K562 (cell line): Measurements from ENCODE around the gene LXN. TPM values are rescaled to one million over a fixed set of nuclear protein-coding genes. Genes with fewer than 3 reads are reported as not detected.
A peak's percentile ranks its signal among the peaks of the same experiment; 100 is the strongest.

ENCODE experiments used
- ARID1B ChIP-seq: fragments of 450-650 bp; IDR thresholded peaks from 2 replicates; pipeline ENCODE4 v1.6.1; 2016; ENCODE audit warnings: antibody characterized with exemption, mild to moderate bottlenecking, inconsistent platforms
- ERF ChIP-seq: fragments of 450-650 bp; formaldehyde crosslinking; IDR thresholded peaks from 2 replicates; pipeline ENCODE4 v1.4.0; 2020; ENCODE audit warnings: mild to moderate bottlenecking, mixed read lengths
- FUS ChIP-seq: fragments of 200-400 bp; formaldehyde crosslinking; optimal IDR thresholded peaks from 2 replicates; pipeline ENCODE3; 2017; ENCODE audit warnings: low read depth, low read length
- HEY1 ChIP-seq: fragments of 250-450 bp; sonication (Bioruptor Pico); IDR thresholded peaks from 2 replicates; pipeline ENCODE4 v1.5.0; 2020; ENCODE audit warnings: mild to moderate bottlenecking, moderate library complexity, borderline replicate concordance
- HMGXB4 ChIP-seq: sonication (generic); formaldehyde crosslinking; IDR thresholded peaks from 2 replicates; pipeline ENCODE4 v1.8.1; 2023; ENCODE audit warnings: mild to moderate bottlenecking, missing genetic modification reagents
- HSF4 ChIP-seq: fragments of 250-450 bp; sonication (Bioruptor Pico); IDR thresholded peaks from 2 replicates; pipeline ENCODE4 v2.1.2; 2022; ENCODE audit warnings: mild to moderate bottlenecking, moderate library complexity, borderline replicate concordance
- NR2C1 ChIP-seq, 2 experiments: fragments of 450-650 bp; IDR thresholded peaks; 2 replicates each; pipeline ENCODE4 v1.6.1; 2017; ENCODE audit warnings: mild to moderate bottlenecking in 2 of 2, antibody characterized with exemption in 1 of 2, inconsistent platforms in 1 of 2, missing compliant biosample characterization in 1 of 2, missing genetic modification characterization in 1 of 2
- SMARCA4 ChIP-seq: fragments of 450-650 bp; IDR thresholded peaks from 2 replicates; pipeline ENCODE4 v1.6.1; 2016
- SRSF9 ChIP-seq: fragments of 200-400 bp; formaldehyde crosslinking; IDR thresholded peaks from 2 replicates; pipeline ENCODE4 v1.6.1; 2017; ENCODE audit warnings: low read depth, low read length, borderline replicate concordance
- ZBTB17 ChIP-seq: fragments of 450-650 bp; formaldehyde crosslinking; IDR thresholded peaks from 2 replicates; pipeline ENCODE4 v1.4.0; 2020; ENCODE audit warnings: mild to moderate bottlenecking
- ZKSCAN8 ChIP-seq: fragments of 200-800 bp; sonication (Bioruptor generic); IDR thresholded peaks from 2 replicates; pipeline ENCODE4 v1.6.1; 2016; ENCODE audit warnings: missing genetic modification characterization, missing compliant biosample characterization
- ZNF175 ChIP-seq: fragments of 200-800 bp; sonication (Bioruptor generic); IDR thresholded peaks from 2 replicates; pipeline ENCODE4 v1.6.1; 2016; ENCODE audit warnings: low read depth, mild to moderate bottlenecking, missing genetic modification characterization, missing compliant biosample characterization
- ZNF384 ChIP-seq: IDR thresholded peaks from 2 replicates; pipeline ENCODE4 v1.6.1; 2012; ENCODE audit warnings: low read depth, low read length, improper control_type of control experiment
- ZNF583 ChIP-seq: fragments of 250-450 bp; sonication (Bioruptor Pico); IDR thresholded peaks from 2 replicates; pipeline ENCODE4 v1.4.0; 2020
- polyA plus RNA-seq, 8 experiments: library from polyadenylated mRNA; depleted of rRNA in 4 of 8; stranded (reverse) in 5 of 8; unstranded in 3 of 8; fragments of >200 nt; fragmentation: Nextera tagmentation in 2 of 8; fragmentation: Illumina TruSeq in 1 of 8; extraction: Ambion mirVana in 2 of 8; extraction: Trizol in 1 of 8; gene quantifications; 2 replicates each; pipeline versions ENCODE4 v1.2.1 to v1.2.3, GENCODE V29; 2011 to 2014; ENCODE audit warnings: inconsistent platforms in 1 of 8, missing spikeins in 1 of 8
- total RNA-seq, 7 experiments: library from RNA; depleted of rRNA in 6 of 7; stranded (reverse); fragments of >200 nt in 6 of 7; fragmentation: Illumina TruSeq in 2 of 7; extraction: Trizol in 2 of 7; gene quantifications; 2 replicates each; pipeline versions ENCODE4 v1.2.1 to v1.2.3, GENCODE V29; 2011 to 2021; ENCODE audit warnings: low replicate concordance in 1 of 7
- TF ChIP-seq, protein P1 (sequence below): fragments of 450-650 bp; formaldehyde crosslinking; IDR thresholded peaks from 2 replicates; pipeline ENCODE4 v1.4.0; 2020; ENCODE audit warnings: mild to moderate bottlenecking

The LXN gene
- total and polyA plus RNA-seq, 9 of the 15 experiments (the other 6 are each of a cell fraction or from before 2014, with no cell fraction given): 0.08 to 0.13 TPM; not detected in 7

DNA sequence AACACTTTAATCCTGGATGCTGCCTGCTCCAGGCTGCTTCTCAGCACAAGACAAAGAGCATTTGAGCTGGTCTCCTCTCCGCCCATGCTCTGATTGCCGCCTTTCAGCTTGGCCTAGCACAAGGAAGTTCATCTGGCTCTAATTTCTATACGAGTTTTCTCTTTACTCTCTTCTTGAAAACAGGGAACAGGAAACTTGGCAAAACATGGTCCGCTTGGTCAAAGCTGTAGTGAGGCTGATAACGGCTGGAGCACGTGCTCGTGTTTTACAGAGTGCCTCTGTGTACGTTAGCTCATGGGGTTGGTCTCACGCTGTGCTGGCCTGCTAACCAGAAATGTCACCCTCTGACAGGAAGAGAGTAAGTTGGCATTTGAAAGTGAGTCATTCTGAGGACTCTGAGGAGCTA, 40.6 kb upstream of the LXN start (continued):
- TF ChIP-seq FUS (no peak), SMARCA4 (no peak), ZNF384 (no peak), SRSF9 (no peak), ARID1B (0 out of 2 replicates have a peak, but pooled peaks have one; percentile 9), ZNF175 (CRISPR knock-in tag) (0 out of 2 replicates have a peak, but pooled peaks have one; percentile 31), ERF (peak; percentile 77), HEY1 (CRISPR knock-in tag) (no peak), ZBTB17 (CRISPR knock-in tag) (peak; percentile 72; the same call in 1 of the 2 replicates), HMGXB4 (CRISPR knock-in tag) (no peak), NR2C1 (IDR thresholded peaks at IDR 0.05) (no peak), NR2C1 (tag; IDR thresholded peaks at IDR 0.05) (0 out of 2 replicates have a peak, but pooled peaks have one; percentile 33), ZKSCAN8 (0 out of 2 replicates have a peak, but pooled peaks have one; percentile 27), HSF4 (no peak), ZNF583 (CRISPR knock-in tag) (peak; percentile 44; the same call in 1 of the 2 replicates)
- TF ChIP-seq, protein P1, sequence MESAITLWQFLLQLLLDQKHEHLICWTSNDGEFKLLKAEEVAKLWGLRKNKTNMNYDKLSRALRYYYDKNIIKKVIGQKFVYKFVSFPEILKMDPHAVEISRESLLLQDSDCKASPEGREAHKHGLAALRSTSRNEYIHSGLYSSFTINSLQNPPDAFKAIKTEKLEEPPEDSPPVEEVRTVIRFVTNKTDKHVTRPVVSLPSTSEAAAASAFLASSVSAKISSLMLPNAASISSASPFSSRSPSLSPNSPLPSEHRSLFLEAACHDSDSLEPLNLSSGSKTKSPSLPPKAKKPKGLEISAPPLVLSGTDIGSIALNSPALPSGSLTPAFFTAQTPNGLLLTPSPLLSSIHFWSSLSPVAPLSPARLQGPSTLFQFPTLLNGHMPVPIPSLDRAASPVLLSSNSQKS (CRISPR knock-in tag): no peak
